Hepatocyte (in vitro differentiated cells): ENCODE results near the gene TP53I11.

Experiments
- EZH2 ChIP-seq: fragments of 200-600 bp; sonication (generic); IDR thresholded peaks from 2 replicates; pipeline ENCODE4 v1.6.1; 2016; ENCODE audit warnings: antibody characterized with exemption, mild to moderate bottlenecking, borderline replicate concordance
- EZH2phosphoT487 ChIP-seq: fragments of 200-600 bp; sonication (generic); IDR thresholded peaks from one replicate; pipeline ENCODE4 v1.6.1; 2018; ENCODE audit warnings: antibody characterized with exemption, mild to moderate bottlenecking, low read depth, moderate library complexity; ENCODE audit not compliant: unreplicated experiment, severe bottlenecking
- TF ChIP-seq, protein P1 (sequence below): fragments of 200-600 bp; sonication (generic); IDR thresholded peaks from 2 replicates; pipeline ENCODE4 v1.5.1; 2016; ENCODE audit warnings: antibody characterized with exemption, mild to moderate bottlenecking; ENCODE audit not compliant: poor library complexity

DNA sequence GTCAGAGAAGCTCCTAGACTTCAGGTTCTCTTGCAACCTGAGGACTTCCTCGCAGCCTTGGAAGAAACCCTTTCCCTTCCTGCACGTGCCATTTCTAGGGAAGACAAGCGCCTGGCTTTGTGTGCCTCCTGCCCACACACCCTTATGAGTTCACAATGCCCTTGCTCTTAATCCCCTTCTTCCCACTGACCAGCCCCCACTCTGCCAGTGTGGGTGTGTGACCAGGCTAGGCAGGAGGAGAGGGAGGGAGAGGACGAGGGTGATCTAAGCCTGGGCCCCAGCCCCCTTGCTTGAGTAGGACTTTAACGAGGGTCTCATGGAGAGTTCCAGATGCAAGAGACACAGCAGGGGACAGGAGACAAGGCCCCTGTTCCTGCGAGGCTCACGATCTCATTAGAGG is 30.2 kb downstream of the TP53I11 start:
- TF ChIP-seq, protein P1, sequence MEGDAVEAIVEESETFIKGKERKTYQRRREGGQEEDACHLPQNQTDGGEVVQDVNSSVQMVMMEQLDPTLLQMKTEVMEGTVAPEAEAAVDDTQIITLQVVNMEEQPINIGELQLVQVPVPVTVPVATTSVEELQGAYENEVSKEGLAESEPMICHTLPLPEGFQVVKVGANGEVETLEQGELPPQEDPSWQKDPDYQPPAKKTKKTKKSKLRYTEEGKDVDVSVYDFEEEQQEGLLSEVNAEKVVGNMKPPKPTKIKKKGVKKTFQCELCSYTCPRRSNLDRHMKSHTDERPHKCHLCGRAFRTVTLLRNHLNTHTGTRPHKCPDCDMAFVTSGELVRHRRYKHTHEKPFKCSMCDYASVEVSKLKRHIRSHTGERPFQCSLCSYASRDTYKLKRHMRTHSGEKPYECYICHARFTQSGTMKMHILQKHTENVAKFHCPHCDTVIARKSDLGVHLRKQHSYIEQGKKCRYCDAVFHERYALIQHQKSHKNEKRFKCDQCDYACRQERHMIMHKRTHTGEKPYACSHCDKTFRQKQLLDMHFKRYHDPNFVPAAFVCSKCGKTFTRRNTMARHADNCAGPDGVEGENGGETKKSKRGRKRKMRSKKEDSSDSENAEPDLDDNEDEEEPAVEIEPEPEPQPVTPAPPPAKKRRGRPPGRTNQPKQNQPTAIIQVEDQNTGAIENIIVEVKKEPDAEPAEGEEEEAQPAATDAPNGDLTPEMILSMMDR: no peak
- TF ChIP-seq EZH2: no peak
- TF ChIP-seq EZH2phosphoT487: no peak
